Stimulated activated CD4-positive, alpha-beta T cell treated with anti-CD3 and anti-CD28 coated beads, Interleukin-4, amount 100 ng/mL, for 4 hours (primary cell): Measurements from ENCODE around the gene DNAH14.
A peak's percentile ranks its signal among the peaks of the same experiment; 100 is the strongest.
"Not testable (repeated sequence)": the region's sequence is repeated elsewhere in the genome, so short reads cannot be mapped to it uniquely, and the experiment has no call there.

Source experiments
- DNase-seq, 2 experiments: peaks; one replicate each; pipeline ENCODE4 v3.0.0-alpha.2; 2020

DNAH14 gene

GRCh38 chr1:224929335-224930237 is at the start of gene DNAH14:
Gene DNAH14 (plus strand): TSS chr1:224929675. CDS start chr1:224952703, 23,028 bp downstream.
- DNase-seq, result peak in 1 of 2 experiments; percentile 9

- DNase-seq, result no peak
These were observed 48.7 kb upstream of the DNAH14 start for GRCh38 chr1:224880593-224881307.

- DNase-seq, result not testable (repeated sequence)
These were observed 48.2 kb upstream of the DNAH14 start for GRCh38 chr1:224881308-224881692.

- DNase-seq, result no peak
These were observed 47.7 kb upstream of the DNAH14 start for GRCh38 chr1:224881762-224882211.

- DNase-seq, result no peak
These were observed 47.2 kb upstream of the DNAH14 start for GRCh38 chr1:224882264-224882663.

- no peak for DNase-seq
These were observed 46.4 kb upstream of the DNAH14 start for GRCh38 chr1:224883091-224883490.

- DNase-seq, result no peak
These were observed 45.1 kb upstream of the DNAH14 start for GRCh38 chr1:224884361-224884801.

- not testable (repeated sequence) for DNase-seq
These were observed 44.1 kb upstream of the DNAH14 start for GRCh38 chr1:224885376-224885775.

- DNase-seq, result no peak
These were observed 34.6 kb upstream of the DNAH14 start for GRCh38 chr1:224894915-224895314.

- DNase-seq, result no peak
These were observed 33.2 kb upstream of the DNAH14 start for GRCh38 chr1:224896130-224896781.

- DNase-seq, result no peak
These were observed 31.7 kb upstream of the DNAH14 start for GRCh38 chr1:224897529-224898327.

- DNase-seq, result no peak
These were observed 30.5 kb upstream of the DNAH14 start for GRCh38 chr1:224898937-224899336.

GRCh38 chr1:224900062-224900630 is 29.3 kb upstream of the DNAH14 start:
- no peak for DNase-seq

- DNase-seq, result no peak
These were observed 28.2 kb upstream of the DNAH14 start for GRCh38 chr1:224901087-224901810.

GRCh38 chr1:224903955-224904354 is 25.5 kb upstream of the DNAH14 start:
- DNase-seq, result no peak

GRCh38 chr1:224906340-224906739 is 23.1 kb upstream of the DNAH14 start:
- DNase-seq, result no peak

GRCh38 chr1:224911217-224911616 is 18.3 kb upstream of the DNAH14 start:
- no peak for DNase-seq

- DNase-seq, result no peak
These were observed 15.1 kb upstream of the DNAH14 start for GRCh38 chr1:224914292-224914900.

GRCh38 chr1:224919508-224919907 is 10.0 kb upstream of the DNAH14 start:
- no peak for DNase-seq

- no peak for DNase-seq
These were observed 8.5 kb upstream of the DNAH14 start for GRCh38 chr1:224920930-224921329.

GRCh38 chr1:224921354-224921753 is 8.1 kb upstream of the DNAH14 start:
- DNase-seq, result no peak
